Endothelial cell (in vitro differentiated cells): ENCODE data around the gene CCDC142. TPM values are rescaled to one million over a fixed set of nuclear protein-coding genes. Genes with fewer than 3 reads are reported as not detected.

Experiments
- DNase-seq: peaks from one replicate; pipeline ENCODE4 v3.0.0; 2021; ENCODE audit warnings: low spot score
- H3K27ac Mint-ChIP-seq: one replicate; pipeline ENCODE4 v1.8.0; 2021; ENCODE audit warnings: mixed read lengths, inconsistent platforms; ENCODE audit not compliant: unreplicated experiment
- H3K27me3 Mint-ChIP-seq: one replicate; pipeline ENCODE4 v1.8.0; 2021; ENCODE audit warnings: mild to moderate bottlenecking, moderate library complexity, mixed read lengths, inconsistent platforms; ENCODE audit not compliant: unreplicated experiment
- H3K36me3 Mint-ChIP-seq: one replicate; pipeline ENCODE4 v1.8.0; 2021; ENCODE audit warnings: mild to moderate bottlenecking, low read depth, mixed read lengths, inconsistent platforms; ENCODE audit not compliant: unreplicated experiment
- H3K4me1 Mint-ChIP-seq: one replicate; pipeline ENCODE4 v1.8.0; 2021; ENCODE audit warnings: mild to moderate bottlenecking, mixed read lengths, inconsistent platforms; ENCODE audit not compliant: unreplicated experiment
- H3K4me3 Mint-ChIP-seq: one replicate; pipeline ENCODE4 v1.8.0; 2021; ENCODE audit warnings: mild to moderate bottlenecking, mixed read lengths, inconsistent platforms; ENCODE audit not compliant: unreplicated experiment
- H3K9me3 Mint-ChIP-seq: one replicate; pipeline ENCODE4 v1.8.0; 2021; ENCODE audit warnings: mixed read lengths, inconsistent platforms; ENCODE audit not compliant: unreplicated experiment
- CTCF ChIP-seq: fragments of 200-600 bp; sonication (generic); IDR thresholded peaks from one replicate; pipeline ENCODE4 v1.5.0; 2021; ENCODE audit warnings: antibody characterized with exemption; ENCODE audit not compliant: unreplicated experiment
- total RNA-seq: library from RNA; stranded (reverse); fragmentation: NEBNext Ultra II Directional; extraction: Animal tissue kit (Norgen Biotek cat#: 25700); gene quantifications from one replicate; pipeline ENCODE4 v1.2.1, GENCODE V29; 2021; ENCODE audit not compliant: unreplicated experiment

CCDC142 gene
- total RNA-seq, 1 donor from 2014 or later: 20.7 TPM

DNA sequence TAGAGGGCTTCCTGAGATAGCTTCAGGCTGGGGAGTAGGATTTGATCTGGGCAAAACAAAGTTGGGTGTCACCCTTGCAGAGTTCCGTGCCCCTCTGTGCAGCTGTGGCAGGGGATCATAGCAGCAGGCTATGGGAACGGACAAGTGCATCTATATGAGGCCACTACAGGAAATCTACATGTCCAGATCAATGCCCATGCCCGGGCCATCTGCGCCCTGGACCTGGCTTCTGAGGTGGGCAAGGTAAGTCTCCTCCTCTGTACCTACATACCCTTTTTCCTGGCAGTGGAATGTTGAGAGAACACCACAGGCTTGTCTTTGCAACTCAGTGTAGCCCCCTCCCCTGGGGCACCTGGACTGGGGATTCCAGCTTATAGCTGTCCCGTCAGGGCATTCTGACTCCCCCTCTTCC, 57.8 kb downstream of the CCDC142 start:
- no peak for DNase-seq
- H3K27ac Mint-ChIP-seq: peak overlapping the region; percentile 39
- peaks cover 14% of the 10 kb centered on the region for H3K27me3 Mint-ChIP-seq
- H3K36me3 Mint-ChIP-seq: peaks cover 47% of the 10 kb centered on the region
- peak overlapping the region; percentile 59 for H3K4me3 Mint-ChIP-seq
- H3K9me3 Mint-ChIP-seq: no peaks in the 10 kb centered on the region
- peaks cover 13% of the 10 kb centered on the region for H3K4me1 Mint-ChIP-seq
- no peak for TF ChIP-seq CTCF

DNA sequence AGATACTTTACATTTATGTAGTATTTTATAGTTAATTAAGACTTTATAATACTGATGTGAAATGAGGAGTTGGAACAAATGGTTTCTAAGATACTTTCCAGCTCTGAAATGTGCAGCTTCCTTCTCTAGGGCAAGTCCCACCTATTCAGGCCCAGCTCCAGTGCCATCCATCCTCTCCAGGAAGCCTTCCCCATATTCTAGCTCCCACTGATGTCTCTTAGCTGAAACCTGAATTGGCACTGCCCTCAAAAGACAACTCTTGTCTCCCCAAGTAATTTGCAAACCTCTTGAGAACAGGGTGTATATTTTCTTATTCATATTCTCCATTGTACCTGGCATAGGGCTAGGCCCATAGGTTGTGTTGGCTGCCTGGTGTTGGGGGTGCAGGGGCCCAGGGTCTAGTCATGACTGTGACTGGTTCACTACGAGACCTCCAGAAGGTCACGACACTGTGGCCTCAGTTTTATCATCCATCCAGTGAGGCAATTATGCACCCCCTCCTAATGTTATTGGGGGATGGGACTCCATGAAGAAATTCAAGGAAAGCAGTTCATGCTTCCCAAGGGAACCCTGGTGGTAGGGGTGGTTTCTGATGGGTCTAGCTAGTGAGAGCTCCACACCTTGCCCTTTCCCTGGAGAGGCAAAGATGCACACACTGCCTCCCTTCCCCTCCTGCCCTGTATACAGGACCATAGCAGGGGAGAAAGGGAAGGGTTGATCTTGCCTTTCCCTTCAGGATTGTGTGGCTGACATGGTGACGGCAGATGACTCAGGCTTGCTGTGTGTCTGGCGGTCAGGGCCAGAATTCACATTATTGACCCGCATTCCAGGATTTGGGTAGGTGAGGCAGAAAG, 58.4 kb downstream of the CCDC142 start:
- Mint-ChIP-seq H3K36me3 (peaks cover 43% of the 10 kb centered on the region), H3K27me3 (peaks cover 14% of the 10 kb centered on the region), H3K27ac (peak overlapping the region; percentile 39), H3K9me3 (no peaks in the 10 kb centered on the region), H3K4me3 (peak overlapping the region; percentile 59), H3K4me1 (peaks cover 13% of the 10 kb centered on the region)
- DNase-seq: no peak
- no peak for TF ChIP-seq CTCF

Other genes with a start within 250 kb of the CCDC142 start
- 4.2 TPM for gene SLC4A5, start 139.6 kb downstream of the CCDC142 start, total RNA-seq
- 244 TPM for gene DCTN1, start 102.7 kb downstream of the CCDC142 start, total RNA-seq
- gene C2orf81, start 61.4 kb downstream of the CCDC142 start, total RNA-seq: 5.0 TPM
- 34.1 TPM for gene WDR54, start 61.3 kb downstream of the CCDC142 start, total RNA-seq
- gene RTKN, start 41.1 kb downstream of the CCDC142 start, total RNA-seq: 65.4 TPM
- gene INO80B, start 27.9 kb downstream of the CCDC142 start, total RNA-seq: 22.1 TPM
- gene WBP1, start 24.6 kb downstream of the CCDC142 start, total RNA-seq: 76.8 TPM
- 52.4 TPM for gene MOGS, start 17.6 kb downstream of the CCDC142 start, total RNA-seq
- gene MRPL53, start 10.3 kb downstream of the CCDC142 start, total RNA-seq: 59.0 TPM
- gene TTC31, start 83 bp upstream of the CCDC142 start, total RNA-seq: 16.8 TPM
- not detected for gene LBX2, start 16.6 kb upstream of the CCDC142 start, total RNA-seq
- 13.5 TPM for gene PCGF1, start 24.7 kb upstream of the CCDC142 start, total RNA-seq
- gene TLX2, start 31.5 kb upstream of the CCDC142 start, total RNA-seq: not detected
- 3.5 TPM for gene DQX1, start 43.2 kb upstream of the CCDC142 start, total RNA-seq
- 117 TPM for gene AUP1, start 46.7 kb upstream of the CCDC142 start, total RNA-seq
- 44.3 TPM for gene HTRA2, start 46.9 kb upstream of the CCDC142 start, total RNA-seq
- 10.0 TPM for gene LOXL3, start 70.9 kb upstream of the CCDC142 start, total RNA-seq
- gene DOK1, start 71.7 kb upstream of the CCDC142 start, total RNA-seq: 27.8 TPM
- 0.74 TPM for gene M1AP, start 165.3 kb upstream of the CCDC142 start, total RNA-seq
- gene SEMA4F, start 171.2 kb upstream of the CCDC142 start, total RNA-seq: 9.4 TPM